Measurements from ENCODE around the gene MEX3C.

The MEX3C gene

DNA sequence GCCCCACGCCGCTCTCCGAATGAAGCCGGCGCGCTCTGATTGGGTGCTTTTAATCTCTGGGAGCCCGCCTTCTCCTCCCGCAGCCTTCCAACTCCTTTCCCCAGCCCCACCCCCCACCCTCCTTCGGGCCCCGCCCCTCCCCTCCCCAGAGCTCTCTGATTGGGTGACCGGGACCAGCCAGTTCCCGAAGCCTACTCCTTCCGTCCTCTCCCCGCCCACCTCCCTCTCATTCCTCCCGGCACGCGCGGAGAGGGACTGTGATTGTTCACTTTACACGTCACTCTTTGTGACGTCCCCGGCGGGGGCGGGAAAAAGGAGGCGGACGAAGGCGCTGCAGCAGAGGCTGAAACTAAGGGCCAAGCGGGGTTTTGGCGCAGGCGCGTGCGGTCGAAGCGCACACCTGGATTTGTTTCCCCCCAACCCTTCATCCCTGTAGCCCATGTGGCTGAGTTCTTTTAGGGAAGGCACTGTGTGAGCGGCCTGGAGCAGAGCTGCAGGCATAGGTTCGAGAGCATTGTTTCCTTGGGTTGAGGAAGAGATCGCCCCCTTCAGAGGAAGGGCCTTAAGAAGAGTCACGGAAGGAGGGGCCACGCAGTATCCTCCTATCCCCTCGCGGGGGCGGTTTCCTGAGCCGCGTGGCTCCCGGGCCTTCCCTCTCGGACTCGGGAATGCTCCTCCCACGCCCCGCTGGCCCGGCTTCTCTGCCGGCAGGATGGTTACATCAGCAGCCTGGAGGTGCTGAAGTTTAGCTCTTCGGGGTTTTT, at the start of gene MEX3C:
MEX3C (minus strand) TSS at position 21 of the 764 bp plus-strand sequence. CDS start 361 bp downstream, outside the sequence.
- no peaks in the 10 kb centered on the region for H3K27me3 ChIP-seq (ENCODE audit: low read length)
- H3K79me2 ChIP-seq (ENCODE audit: insufficient read depth, low read length), result peaks cover 39% of the 10 kb centered on the region
- no peaks in the 10 kb centered on the region for H3K9me3 ChIP-seq (ENCODE audit: insufficient read depth, low read length)
- peak within 1 kb of the TSS; percentile 88 for H3K27ac ChIP-seq (ENCODE audit: low read depth, low read length)
- H4K20me1 ChIP-seq (ENCODE audit: low read depth, low read length), result peaks cover 15% of the 10 kb centered on the region; the same call in 1 of the 2 replicates
- TF ChIP-seq, protein P1, sequence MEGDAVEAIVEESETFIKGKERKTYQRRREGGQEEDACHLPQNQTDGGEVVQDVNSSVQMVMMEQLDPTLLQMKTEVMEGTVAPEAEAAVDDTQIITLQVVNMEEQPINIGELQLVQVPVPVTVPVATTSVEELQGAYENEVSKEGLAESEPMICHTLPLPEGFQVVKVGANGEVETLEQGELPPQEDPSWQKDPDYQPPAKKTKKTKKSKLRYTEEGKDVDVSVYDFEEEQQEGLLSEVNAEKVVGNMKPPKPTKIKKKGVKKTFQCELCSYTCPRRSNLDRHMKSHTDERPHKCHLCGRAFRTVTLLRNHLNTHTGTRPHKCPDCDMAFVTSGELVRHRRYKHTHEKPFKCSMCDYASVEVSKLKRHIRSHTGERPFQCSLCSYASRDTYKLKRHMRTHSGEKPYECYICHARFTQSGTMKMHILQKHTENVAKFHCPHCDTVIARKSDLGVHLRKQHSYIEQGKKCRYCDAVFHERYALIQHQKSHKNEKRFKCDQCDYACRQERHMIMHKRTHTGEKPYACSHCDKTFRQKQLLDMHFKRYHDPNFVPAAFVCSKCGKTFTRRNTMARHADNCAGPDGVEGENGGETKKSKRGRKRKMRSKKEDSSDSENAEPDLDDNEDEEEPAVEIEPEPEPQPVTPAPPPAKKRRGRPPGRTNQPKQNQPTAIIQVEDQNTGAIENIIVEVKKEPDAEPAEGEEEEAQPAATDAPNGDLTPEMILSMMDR (IDR thresholded peaks at IDR 0.05; ENCODE audit: insufficient read depth, low read length, poor library complexity, severe bottlenecking), result no peak
- TF ChIP-seq EZH2phosphoT487 (conservative IDR thresholded peaks at IDR 0.05; ENCODE audit: low read length), result no peak
- H3K4me2 ChIP-seq (ENCODE audit: low read depth, low read length, poor library complexity, severe bottlenecking), result peak within 1 kb of the TSS; percentile 79
- H3K9me2 ChIP-seq (replicated peaks; ENCODE audit: insufficient read depth, low read length), result no peaks in the 10 kb centered on the region
- H3K36me3 ChIP-seq (ENCODE audit: low read length), result no peaks in the 10 kb centered on the region
- H3K4me3 ChIP-seq (ENCODE audit: insufficient read depth, low read length, poor library complexity, severe bottlenecking), result peak within 1 kb of the TSS; percentile 63
- peaks cover 23% of the 10 kb centered on the region for H3F3A ChIP-seq (ENCODE audit: insufficient read depth)
- H2AFZ ChIP-seq (ENCODE audit: low read depth, low read length, severe bottlenecking), result peak within 1 kb of the TSS; percentile 54
- H3K9ac ChIP-seq (ENCODE audit: low read length), result peak within 1 kb of the TSS; percentile 73

DNA sequence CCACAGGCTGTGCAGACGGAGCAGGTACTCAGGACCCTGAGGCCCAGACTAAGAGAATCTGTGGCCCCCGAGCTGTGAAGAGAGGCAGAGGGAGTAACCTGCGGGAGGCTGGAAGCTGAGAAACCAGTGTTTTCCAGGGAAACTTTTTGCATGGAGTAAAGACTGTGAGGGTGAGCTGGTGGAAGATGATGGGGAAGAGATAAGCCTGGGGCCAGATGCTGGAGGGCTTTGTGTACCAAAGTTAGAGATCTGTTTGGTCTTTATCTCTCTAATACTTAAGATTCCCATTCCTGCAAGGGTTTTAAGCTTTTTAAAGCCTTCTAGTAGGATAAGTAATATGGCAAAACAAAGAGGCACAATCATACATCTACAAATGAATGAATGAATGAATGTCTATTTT, 43.7 kb upstream of the MEX3C start:
- Histone ChIP-seq H3K4me3 (ENCODE audit: insufficient read depth, low read length, poor library complexity, severe bottlenecking) (no peak overlapping the region), H3K9ac (ENCODE audit: low read length) (no peak overlapping the region), H2AFZ (ENCODE audit: low read depth, low read length, severe bottlenecking) (no peak overlapping the region), H3K27me3 (ENCODE audit: low read length) (no peaks in the 10 kb centered on the region), H4K20me1 (ENCODE audit: low read depth, low read length) (no peaks in the 10 kb centered on the region), H3K36me3 (ENCODE audit: low read length) (no peaks in the 10 kb centered on the region), H3K27ac (ENCODE audit: low read depth, low read length) (no peak overlapping the region), H3K79me2 (ENCODE audit: insufficient read depth, low read length) (no peaks in the 10 kb centered on the region), H3K9me3 (ENCODE audit: insufficient read depth, low read length) (no peaks in the 10 kb centered on the region), H3F3A (ENCODE audit: insufficient read depth) (no peaks in the 10 kb centered on the region), H3K4me2 (ENCODE audit: low read depth, low read length, poor library complexity, severe bottlenecking) (no peak overlapping the region), H3K9me2 (replicated peaks; ENCODE audit: insufficient read depth, low read length) (no peaks in the 10 kb centered on the region)
- TF ChIP-seq, protein P1 (IDR thresholded peaks at IDR 0.05; ENCODE audit: insufficient read depth, low read length, poor library complexity, severe bottlenecking), result no peak
- no peak for TF ChIP-seq EZH2phosphoT487 (conservative IDR thresholded peaks at IDR 0.05; ENCODE audit: low read length)

- H3K4me2 ChIP-seq (ENCODE audit: low read depth, low read length, poor library complexity, severe bottlenecking), result no peak overlapping the region
- H3K9ac ChIP-seq (ENCODE audit: low read length), result no peak overlapping the region
- H3K79me2 ChIP-seq (ENCODE audit: insufficient read depth, low read length), result no peaks in the 10 kb centered on the region
- TF ChIP-seq, protein P1 (IDR thresholded peaks at IDR 0.05; ENCODE audit: insufficient read depth, low read length, poor library complexity, severe bottlenecking), result no peak
- no peak for TF ChIP-seq EZH2phosphoT487 (conservative IDR thresholded peaks at IDR 0.05; ENCODE audit: low read length)
- no peak overlapping the region for H2AFZ ChIP-seq (ENCODE audit: low read depth, low read length, severe bottlenecking)
- no peaks in the 10 kb centered on the region for H3K9me3 ChIP-seq (ENCODE audit: insufficient read depth, low read length)
- no peaks in the 10 kb centered on the region for H3F3A ChIP-seq (ENCODE audit: insufficient read depth)
- no peak overlapping the region for H3K4me3 ChIP-seq (ENCODE audit: insufficient read depth, low read length, poor library complexity, severe bottlenecking)
- no peaks in the 10 kb centered on the region for H3K27me3 ChIP-seq (ENCODE audit: low read length)
- no peaks in the 10 kb centered on the region for H4K20me1 ChIP-seq (ENCODE audit: low read depth, low read length)
- no peak overlapping the region for H3K27ac ChIP-seq (ENCODE audit: low read depth, low read length)
- no peaks in the 10 kb centered on the region for H3K36me3 ChIP-seq (ENCODE audit: low read length)
- H3K9me2 ChIP-seq (replicated peaks; ENCODE audit: insufficient read depth, low read length), result no peaks in the 10 kb centered on the region
These were observed 38.7 kb upstream of the MEX3C start for GRCh38 chr18:51236225-51236624.

Data from SU-DHL-6 (cell line).